Suprapubic skin (tissue), 4 donors: ENCODE measurements around the gene SSNA1.

Experiments
- CTCF ChIP-seq, 2 donors: fragments of 200-600 bp in 1 of 2; fragments of 450-650 bp in 1 of 2; sonication (generic) in 1 of 2; IDR thresholded peaks; one replicate each; pipeline ENCODE4 v1.5.1; 2016 to 2019; ENCODE audit warnings: antibody characterized with exemption in 2 of 2, mild to moderate bottlenecking in 1 of 2, moderate library complexity in 1 of 2
- POLR2A ChIP-seq, 2 donors: fragments of 450-650 bp; IDR thresholded peaks; one replicate each; pipeline ENCODE4 v1.6.1; 2017; ENCODE audit warnings: antibody characterized with exemption in 2 of 2, mild to moderate bottlenecking in 2 of 2, moderate library complexity in 2 of 2
- POLR2AphosphoS5 ChIP-seq, 3 donors: sonication (generic); formaldehyde crosslinking; IDR thresholded peaks; one replicate each; pipeline ENCODE4 v1.6.1; 2017; ENCODE audit warnings: antibody characterized with exemption in 3 of 3

DNA sequence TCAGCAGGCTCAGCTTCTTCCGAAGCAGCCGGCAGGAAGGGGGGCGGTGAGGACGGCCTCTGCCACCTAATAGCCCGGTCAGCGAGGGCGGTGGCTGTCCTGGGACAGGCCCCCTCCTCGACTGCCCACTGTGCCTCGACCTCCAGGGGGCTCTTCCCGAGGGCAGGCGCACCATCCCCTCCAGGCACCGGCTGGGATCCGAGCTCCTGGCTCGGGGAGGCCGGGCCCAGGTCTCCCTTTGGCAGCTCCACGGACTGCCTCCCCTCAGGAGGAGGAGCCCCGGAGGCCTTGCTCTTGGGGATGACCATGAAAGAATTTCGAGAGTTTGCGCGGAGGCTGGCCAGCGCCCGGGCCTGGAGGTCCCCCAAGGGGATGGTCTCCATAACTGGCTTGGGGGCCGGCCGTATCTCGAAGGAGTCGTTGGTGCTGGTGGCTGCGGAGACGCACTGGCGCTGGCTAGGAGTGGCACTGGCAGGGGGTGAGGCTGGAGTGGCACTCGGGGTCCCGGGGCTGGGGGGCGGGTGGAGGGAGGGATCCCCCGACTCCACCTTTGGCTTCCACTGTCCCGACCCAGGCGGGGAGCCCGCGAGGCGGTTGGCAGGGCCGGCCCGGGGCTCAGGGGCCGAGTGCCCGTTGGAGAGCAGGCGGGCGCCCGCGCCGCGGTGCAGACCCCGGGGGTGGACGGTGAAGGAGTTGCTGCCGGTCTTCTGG, 11.1 kb downstream of the SSNA1 start:
- TF ChIP-seq CTCF (IDR thresholded peaks at IDR 0.05) (no peak), POLR2A (IDR thresholded peaks at IDR 0.05) (no peak), POLR2AphosphoS5 (IDR thresholded peaks at IDR 0.05) (no peak)
